Neural progenitor cell (in vitro differentiated cells): ENCODE data around the gene ACER2.
"Not testable (repeated sequence)": the region's sequence is repeated elsewhere in the genome, so short reads cannot be mapped to it uniquely, and the experiment has no call there.

Experiments used
- EZH2 ChIP-seq: fragments of 200-600 bp; sonication (generic); IDR thresholded peaks from 2 replicates; pipeline ENCODE4 v1.6.1; 2017; ENCODE audit warnings: antibody characterized with exemption, mild to moderate bottlenecking, moderate library complexity
- TF ChIP-seq, protein P1 (sequence below): fragments of 200-600 bp; sonication (generic); IDR thresholded peaks from 2 replicates; pipeline ENCODE4 v1.5.1; 2017; ENCODE audit warnings: antibody characterized with exemption, mild to moderate bottlenecking

DNA sequence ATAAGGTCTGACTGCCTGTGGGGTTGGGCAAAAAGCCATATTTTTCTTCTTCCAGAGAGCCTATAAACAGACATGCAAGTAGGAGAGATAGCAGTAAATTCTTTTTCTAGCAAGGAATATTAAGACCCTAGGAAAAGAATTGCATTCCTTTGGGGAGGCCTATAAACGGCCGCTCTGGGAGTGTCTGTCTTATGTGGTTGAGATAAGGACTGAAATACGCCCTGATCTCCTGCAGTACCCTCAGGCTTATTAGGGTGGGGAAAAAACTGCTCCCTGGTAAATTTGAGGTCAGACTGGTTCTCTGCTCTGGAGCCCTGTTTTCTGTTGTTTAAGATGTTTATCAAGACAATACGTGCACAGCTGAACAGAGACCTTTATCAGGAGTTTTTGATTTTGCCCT lies 5.6 kb upstream of the ACER2 start:
- TF ChIP-seq, protein P1, sequence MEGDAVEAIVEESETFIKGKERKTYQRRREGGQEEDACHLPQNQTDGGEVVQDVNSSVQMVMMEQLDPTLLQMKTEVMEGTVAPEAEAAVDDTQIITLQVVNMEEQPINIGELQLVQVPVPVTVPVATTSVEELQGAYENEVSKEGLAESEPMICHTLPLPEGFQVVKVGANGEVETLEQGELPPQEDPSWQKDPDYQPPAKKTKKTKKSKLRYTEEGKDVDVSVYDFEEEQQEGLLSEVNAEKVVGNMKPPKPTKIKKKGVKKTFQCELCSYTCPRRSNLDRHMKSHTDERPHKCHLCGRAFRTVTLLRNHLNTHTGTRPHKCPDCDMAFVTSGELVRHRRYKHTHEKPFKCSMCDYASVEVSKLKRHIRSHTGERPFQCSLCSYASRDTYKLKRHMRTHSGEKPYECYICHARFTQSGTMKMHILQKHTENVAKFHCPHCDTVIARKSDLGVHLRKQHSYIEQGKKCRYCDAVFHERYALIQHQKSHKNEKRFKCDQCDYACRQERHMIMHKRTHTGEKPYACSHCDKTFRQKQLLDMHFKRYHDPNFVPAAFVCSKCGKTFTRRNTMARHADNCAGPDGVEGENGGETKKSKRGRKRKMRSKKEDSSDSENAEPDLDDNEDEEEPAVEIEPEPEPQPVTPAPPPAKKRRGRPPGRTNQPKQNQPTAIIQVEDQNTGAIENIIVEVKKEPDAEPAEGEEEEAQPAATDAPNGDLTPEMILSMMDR: not testable (repeated sequence)
- not testable (repeated sequence) for TF ChIP-seq EZH2
